Trophoblast cell (in vitro differentiated cells and primary cell): ENCODE data around the gene DAGLB.
A peak's percentile ranks its signal among the peaks of the same experiment; 100 is the strongest.
"Not testable (repeated sequence)": the region's sequence is repeated elsewhere in the genome, so short reads cannot be mapped to it uniquely, and the experiment has no call there.

ENCODE experiments used
- DNase-seq, 2 donors: peaks; one replicate each; pipeline ENCODE4 v3.0.0-alpha.2; 2016
- H2AFZ ChIP-seq: 2 replicates; pipeline ENCODE4 v1.6.1; 2013; ENCODE audit warnings: low read length, moderate library complexity, mild to moderate bottlenecking; ENCODE audit not compliant: insufficient read depth, poor library complexity
- H2AK5ac ChIP-seq: 2 replicates; pipeline ENCODE4 v1.6.1; 2013; ENCODE audit warnings: mild to moderate bottlenecking, low read length
- H2BK120ac ChIP-seq: 2 replicates; pipeline ENCODE4 v1.6.1; 2013; ENCODE audit warnings: low read length, mild to moderate bottlenecking, moderate library complexity; ENCODE audit not compliant: insufficient read depth, poor library complexity
- H2BK12ac ChIP-seq: 2 replicates; pipeline ENCODE4 v1.6.1; 2013; ENCODE audit warnings: mild to moderate bottlenecking, low read length, moderate library complexity
- H2BK5ac ChIP-seq: 2 replicates; pipeline ENCODE4 v1.6.1; 2013; ENCODE audit warnings: low read length, low read depth, moderate library complexity, mild to moderate bottlenecking; ENCODE audit not compliant: poor library complexity
- H3K14ac ChIP-seq: 2 replicates; pipeline ENCODE4 v1.6.1; 2013; ENCODE audit warnings: mild to moderate bottlenecking, low read length
- H3K18ac ChIP-seq: 2 replicates; pipeline ENCODE4 v1.6.1; 2013; ENCODE audit warnings: mild to moderate bottlenecking, low read length
- H3K23ac ChIP-seq: 2 replicates; pipeline ENCODE4 v1.6.1; 2013; ENCODE audit warnings: low read length
- H3K27ac ChIP-seq: 2 replicates; pipeline ENCODE4 v1.5.1; 2013; ENCODE audit warnings: low read depth, mild to moderate bottlenecking, inconsistent platforms, low read length, moderate library complexity
- H3K27me3 ChIP-seq: 2 replicates; pipeline ENCODE4 v1.6.1; 2013; ENCODE audit warnings: inconsistent platforms, mild to moderate bottlenecking, low read length, moderate library complexity; ENCODE audit not compliant: insufficient read depth
- H3K36me3 ChIP-seq, 2 experiments: 1 replicate in 1 of 2; 2 replicates in 1 of 2; pipeline ENCODE4 v1.6.1; 2013; ENCODE audit warnings: low read length in 2 of 2, mild to moderate bottlenecking in 2 of 2, moderate library complexity in 1 of 2; ENCODE audit not compliant: insufficient read depth in 2 of 2, control insufficient read depth in 1 of 2
- H3K4ac ChIP-seq: 2 replicates; pipeline ENCODE4 v1.6.1; 2013; ENCODE audit warnings: low read depth, mild to moderate bottlenecking, low read length, moderate library complexity
- H3K4me1 ChIP-seq, 2 experiments: 1 replicate in 1 of 2; 2 replicates in 1 of 2; pipeline ENCODE4 v1.6.1; 2013; ENCODE audit warnings: low read length in 2 of 2, mild to moderate bottlenecking in 2 of 2, moderate library complexity in 1 of 2; ENCODE audit not compliant: insufficient read depth in 2 of 2, control insufficient read depth in 1 of 2
- H3K4me2 ChIP-seq: 2 replicates; pipeline ENCODE4 v1.6.1; 2013; ENCODE audit warnings: inconsistent platforms, mild to moderate bottlenecking, low read length, moderate library complexity
- H3K4me3 ChIP-seq: 2 replicates; pipeline ENCODE4 v1.5.1; 2013; ENCODE audit warnings: mild to moderate bottlenecking, low read depth, low read length, inconsistent platforms
- H3K79me1 ChIP-seq: one replicate; pipeline ENCODE4 v1.6.1; 2013; ENCODE audit warnings: low read length
- H3K79me2 ChIP-seq: 2 replicates; pipeline ENCODE4 v1.6.1; 2013; ENCODE audit warnings: low read length, mild to moderate bottlenecking; ENCODE audit not compliant: control insufficient read depth, insufficient read depth, poor library complexity
- H3K9ac ChIP-seq: 2 replicates; pipeline ENCODE4 v1.6.1; 2013; ENCODE audit warnings: mild to moderate bottlenecking, low read length
- H3K9me3 ChIP-seq: 2 replicates; pipeline ENCODE4 v1.6.1; 2013; ENCODE audit warnings: low read depth, mild to moderate bottlenecking, control low read depth, inconsistent platforms, low read length; ENCODE audit not compliant: insufficient read depth
- H4K12ac ChIP-seq: 2 replicates; pipeline ENCODE4 v1.6.1; 2013; ENCODE audit warnings: low read depth, mild to moderate bottlenecking, low read length, moderate library complexity
- H4K8ac ChIP-seq: 2 replicates; pipeline ENCODE4 v1.6.1; 2013; ENCODE audit warnings: low read depth, mild to moderate bottlenecking, low read length, moderate library complexity
- H4K91ac ChIP-seq: one replicate; pipeline ENCODE4 v1.6.1; 2013; ENCODE audit warnings: low read depth, mild to moderate bottlenecking, low read length, moderate library complexity
- WGBS: extraction: QIAGEN DNeasy Blood & Tissue Kit; methylation state at CpG from one replicate; pipeline ENCODE4 v1.1.7; 2013; ENCODE audit warnings: missing lambda C conversion rate; ENCODE audit not compliant: insufficient read length, insufficient coverage; ENCODE audit errors: extremely low coverage; 5-methylcytosine and 5-hydroxymethylcytosine counted together

DAGLB gene

DNA sequence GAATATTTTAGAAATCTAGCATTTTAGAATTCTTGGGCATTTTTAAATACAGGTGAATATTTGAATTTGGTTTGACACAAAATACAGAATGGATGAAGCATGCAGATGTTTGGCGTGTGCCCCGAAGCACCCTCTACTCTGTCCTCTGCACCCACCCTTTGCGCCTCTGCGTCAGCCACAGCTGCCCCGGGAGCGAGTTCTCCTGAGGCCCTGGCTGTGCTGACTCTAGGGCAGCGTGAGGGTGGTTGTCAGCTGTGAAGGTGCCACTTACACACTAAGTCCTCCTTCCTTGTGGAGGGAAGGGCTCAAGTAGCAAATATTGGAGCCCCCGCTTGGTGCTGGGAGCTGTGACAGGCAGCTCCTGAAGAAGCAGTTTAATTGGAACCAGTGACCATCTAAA, 48.4 kb downstream of the DAGLB start:
- Histone ChIP-seq H2BK5ac (no peak overlapping the region), H3K4me3 (no peak overlapping the region), H3K18ac (peak overlapping the region; percentile 68), H3K36me3 (peaks cover 28 to 35% of the 10 kb centered on the region in 2 experiments), H3K27me3 (no peaks in the 10 kb centered on the region), H3K79me2 (peaks cover 18% of the 10 kb centered on the region), H2BK12ac (peak overlapping the region; percentile 56), H3K9ac (peak overlapping the region; percentile 18), H4K8ac (no peak overlapping the region), H3K4me1 (peaks cover 23 to 25% of the 10 kb centered on the region in 2 experiments), H3K14ac (peak overlapping the region; percentile 45), H3K4ac (peak overlapping the region; percentile 89), H3K27ac (no peak overlapping the region), H3K4me2 (peak overlapping the region; percentile 5), H3K9me3 (no peaks in the 10 kb centered on the region), H4K12ac (peak overlapping the region; percentile 27), H3K79me1 (peaks cover 4% of the 10 kb centered on the region), H2AFZ (no peak overlapping the region), H2AK5ac (no peak overlapping the region), H4K91ac (no peak overlapping the region), H3K23ac (peak overlapping the region; percentile 9), H2BK120ac (no peak overlapping the region)
- no peak for DNase-seq
- WGBS: no CpG with 5 or more reads among the region's 8 CpGs

DNA sequence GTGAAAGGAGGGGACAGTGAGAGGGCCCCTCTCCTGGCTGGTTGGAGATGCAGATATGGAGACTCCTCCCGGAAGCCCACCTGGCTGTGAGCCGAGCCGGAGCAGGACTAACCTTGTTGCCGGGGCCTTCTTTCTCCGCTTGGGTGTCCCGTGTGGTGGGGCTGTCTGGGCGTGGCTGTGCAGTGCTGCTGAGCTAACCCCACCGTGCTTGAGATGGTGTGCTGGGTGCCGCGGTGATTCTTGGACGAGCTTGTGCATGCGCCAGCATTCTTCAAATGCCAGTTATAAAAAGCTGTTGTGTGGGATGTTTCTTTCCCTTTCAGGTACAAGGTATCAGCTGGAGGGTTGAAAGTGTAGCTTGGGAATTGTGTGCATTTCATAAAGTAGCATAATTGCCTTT, 48.8 kb downstream of the DAGLB start:
- H3K4me3 ChIP-seq: no peak overlapping the region

GRCh38 chr7:6397759-6398495, 49.8 kb downstream of the DAGLB start:
- Histone ChIP-seq H3K4ac (peak overlapping the region; percentile 25), H3K36me3 (peaks cover 22 to 32% of the 10 kb centered on the region in 2 experiments), H3K79me2 (peaks cover 20% of the 10 kb centered on the region), H3K4me1 (peaks cover 30 to 38% of the 10 kb centered on the region in 2 experiments)
- H3K9ac ChIP-seq, H3K18ac ChIP-seq, H3K27ac ChIP-seq, H2BK5ac ChIP-seq, H2BK120ac ChIP-seq, H3K23ac ChIP-seq, H4K12ac ChIP-seq, H4K8ac ChIP-seq, H3K4me3 ChIP-seq, H3K27me3 ChIP-seq, H3K9me3 ChIP-seq, H2BK12ac ChIP-seq, H2AFZ ChIP-seq, H3K79me1 ChIP-seq, H2AK5ac ChIP-seq, H4K91ac ChIP-seq, H3K4me2 ChIP-seq, DNase-seq, H3K14ac ChIP-seq: not testable (repeated sequence)
- no CpG with 5 or more reads among the region's 15 CpGs for WGBS

More for the DNA sequence above, 48.8 kb downstream of the DAGLB start:
- Histone ChIP-seq H4K8ac (no peak overlapping the region), H4K91ac (no peak overlapping the region), H3K14ac (no peak overlapping the region), H3K36me3 (peaks cover 25 to 36% of the 10 kb centered on the region in 2 experiments), H3K23ac (no peak overlapping the region), H2AK5ac (no peak overlapping the region), H3K18ac (no peak overlapping the region), H2BK5ac (no peak overlapping the region), H3K79me1 (peaks cover 4% of the 10 kb centered on the region), H3K27me3 (no peaks in the 10 kb centered on the region), H3K9me3 (no peaks in the 10 kb centered on the region), H3K27ac (peak overlapping the region; percentile 13), H3K4me1 (peaks cover 25 to 29% of the 10 kb centered on the region in 2 experiments), H2AFZ (no peak overlapping the region), H3K9ac (no peak overlapping the region), H3K4me2 (peak overlapping the region; percentile 22), H4K12ac (no peak overlapping the region), H3K4ac (peak overlapping the region; percentile 35), H2BK120ac (no peak overlapping the region), H2BK12ac (no peak overlapping the region), H3K79me2 (peaks cover 20% of the 10 kb centered on the region)
- no CpG with 5 or more reads among the region's 12 CpGs for WGBS
- DNase-seq: peak; percentile 79 to 85

- H2BK5ac ChIP-seq: no peak overlapping the region
- no peak overlapping the region for H4K8ac ChIP-seq
- H3K14ac ChIP-seq: no peak overlapping the region
- H2BK120ac ChIP-seq: no peak overlapping the region
- no peak overlapping the region for H2BK12ac ChIP-seq
- H3K9ac ChIP-seq: no peak overlapping the region
- peaks cover 16 to 22% of the 10 kb centered on the region in 2 experiments for H3K36me3 ChIP-seq
- H3K79me1 ChIP-seq: peaks cover 4% of the 10 kb centered on the region
- H3K79me2 ChIP-seq: peaks cover 20% of the 10 kb centered on the region
- no peak overlapping the region for H3K27ac ChIP-seq
- peak overlapping the region; percentile 61 for H3K4ac ChIP-seq
- H3K4me2 ChIP-seq: no peak overlapping the region
- peaks cover 33 to 41% of the 10 kb centered on the region in 2 experiments for H3K4me1 ChIP-seq
- no peak overlapping the region for H3K4me3 ChIP-seq
- WGBS: no CpG with 5 or more reads among the region's 23 CpGs
- peak overlapping the region; percentile 31 for H3K23ac ChIP-seq
- no peaks in the 10 kb centered on the region for H3K27me3 ChIP-seq
- no peak overlapping the region for H2AFZ ChIP-seq
- DNase-seq: peak in 1 of 2 donors; percentile 36
- H4K91ac ChIP-seq: no peak overlapping the region
- no peaks in the 10 kb centered on the region for H3K9me3 ChIP-seq
- H3K18ac ChIP-seq: no peak overlapping the region
- H2AK5ac ChIP-seq: no peak overlapping the region
- no peak overlapping the region for H4K12ac ChIP-seq
Observed at GRCh38 chr7:6395898-6396595, 51.7 kb downstream of the DAGLB start.
